Neural crest cell (in vitro differentiated cells): Measurements from ENCODE around the gene PTCHD1. TPM values are rescaled to one million over a fixed set of nuclear protein-coding genes. Genes with fewer than 3 reads are reported as not detected.

Experiments
- DNase-seq: peaks from one replicate; pipeline ENCODE4 v3.0.0; 2021; ENCODE audit warnings: low read depth, mixed read lengths, low spot score
- H3K27ac Mint-ChIP-seq: one replicate; pipeline ENCODE4 v1.8.0; 2021; ENCODE audit warnings: mild to moderate bottlenecking, mixed read lengths; ENCODE audit not compliant: unreplicated experiment
- H3K27me3 Mint-ChIP-seq: 2 replicates; pipeline ENCODE4 v1.8.0; 2021; ENCODE audit warnings: low read depth, mild to moderate bottlenecking, mixed read lengths
- H3K36me3 Mint-ChIP-seq: 2 replicates; pipeline ENCODE4 v1.8.0; 2021; ENCODE audit warnings: low read depth, mild to moderate bottlenecking, mixed read lengths
- H3K4me1 Mint-ChIP-seq: 2 replicates; pipeline ENCODE4 v1.8.0; 2021; ENCODE audit warnings: mixed read lengths
- H3K4me3 Mint-ChIP-seq: one replicate; pipeline ENCODE4 v1.8.0; 2021; ENCODE audit warnings: mild to moderate bottlenecking, mixed read lengths
- H3K9me3 Mint-ChIP-seq: 2 replicates; pipeline ENCODE4 v1.8.0; 2021; ENCODE audit warnings: mixed read lengths
- CTCF ChIP-seq: fragments of 200-600 bp; sonication (generic); conservative IDR thresholded peaks from 2 replicates; pipeline ENCODE4 v1.5.0; 2021; ENCODE audit warnings: antibody characterized with exemption, mild to moderate bottlenecking
- total RNA-seq: library from RNA; stranded (reverse); gene quantifications from 2 replicates; pipeline ENCODE4 v1.2.1, GENCODE V29; 2021

Gene PTCHD1
- total RNA-seq, 1 donor from 2014 or later = 0.23 TPM

DNA sequence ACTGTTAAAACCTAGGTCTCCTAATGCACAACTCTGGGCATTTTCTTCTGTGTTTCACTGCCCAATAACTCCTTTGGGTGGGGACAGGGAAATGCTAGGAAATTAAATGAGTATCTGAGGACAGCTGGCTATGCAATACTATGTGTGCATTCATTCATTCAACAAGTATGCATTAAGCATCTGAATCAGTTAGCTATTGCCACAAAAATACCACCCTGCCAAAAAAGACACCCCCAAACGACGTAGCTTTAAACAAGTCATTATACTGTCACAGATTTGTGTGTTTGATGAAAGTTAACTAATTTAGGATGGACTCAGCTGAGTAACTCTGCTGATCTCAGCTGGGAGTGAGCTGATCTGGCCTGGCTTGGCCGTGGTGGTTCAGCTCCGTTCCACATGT, 29.8 kb upstream of the PTCHD1 start:
- H3K27ac Mint-ChIP-seq = no peak overlapping the region

DNA sequence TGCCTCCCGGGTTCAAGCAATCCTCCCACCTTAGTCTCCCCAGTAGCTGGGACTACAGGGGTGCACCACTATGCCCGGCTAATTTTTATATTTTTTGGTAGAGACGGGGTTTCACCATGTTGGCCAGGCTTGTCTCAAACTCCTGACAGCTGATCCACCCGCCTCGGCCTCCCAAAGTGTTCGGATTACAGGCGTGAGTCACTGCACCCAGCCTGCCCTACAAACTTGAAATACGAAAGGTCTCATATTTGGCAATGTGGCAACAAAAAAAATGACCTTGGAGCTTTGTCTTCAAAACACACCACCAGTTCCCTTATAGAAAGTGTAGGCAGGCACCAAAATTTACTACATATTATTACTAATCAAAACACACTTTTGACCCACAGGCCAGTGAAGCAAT, 22.9 kb upstream of the PTCHD1 start:
- H3K9me3 Mint-ChIP-seq = no peaks in the 10 kb centered on the region
- peaks cover 2% of the 10 kb centered on the region for H3K27me3 Mint-ChIP-seq
- H3K27ac Mint-ChIP-seq = no peak overlapping the region
- no peak for DNase-seq
- no peak for TF ChIP-seq CTCF
- H3K4me3 Mint-ChIP-seq = no peak overlapping the region
- no peaks in the 10 kb centered on the region for H3K4me1 Mint-ChIP-seq
- H3K36me3 Mint-ChIP-seq = no peaks in the 10 kb centered on the region

More for the DNA sequence above, 29.8 kb upstream of the PTCHD1 start:
- DNase-seq = no peak
- H3K9me3 Mint-ChIP-seq = no peaks in the 10 kb centered on the region
- H3K36me3 Mint-ChIP-seq = no peaks in the 10 kb centered on the region
- H3K27me3 Mint-ChIP-seq = no peaks in the 10 kb centered on the region
- H3K4me3 Mint-ChIP-seq = no peak overlapping the region
- no peaks in the 10 kb centered on the region for H3K4me1 Mint-ChIP-seq
- no peak for TF ChIP-seq CTCF

GRCh38 chrX:23312136-23312535, 22.5 kb upstream of the PTCHD1 start:
- Mint-ChIP-seq H3K4me1 (no peaks in the 10 kb centered on the region), H3K9me3 (no peaks in the 10 kb centered on the region), H3K27ac (no peak overlapping the region), H3K36me3 (no peaks in the 10 kb centered on the region), H3K4me3 (no peak overlapping the region), H3K27me3 (peaks cover 2% of the 10 kb centered on the region)
- TF ChIP-seq CTCF = no peak
- no peak for DNase-seq

DNA sequence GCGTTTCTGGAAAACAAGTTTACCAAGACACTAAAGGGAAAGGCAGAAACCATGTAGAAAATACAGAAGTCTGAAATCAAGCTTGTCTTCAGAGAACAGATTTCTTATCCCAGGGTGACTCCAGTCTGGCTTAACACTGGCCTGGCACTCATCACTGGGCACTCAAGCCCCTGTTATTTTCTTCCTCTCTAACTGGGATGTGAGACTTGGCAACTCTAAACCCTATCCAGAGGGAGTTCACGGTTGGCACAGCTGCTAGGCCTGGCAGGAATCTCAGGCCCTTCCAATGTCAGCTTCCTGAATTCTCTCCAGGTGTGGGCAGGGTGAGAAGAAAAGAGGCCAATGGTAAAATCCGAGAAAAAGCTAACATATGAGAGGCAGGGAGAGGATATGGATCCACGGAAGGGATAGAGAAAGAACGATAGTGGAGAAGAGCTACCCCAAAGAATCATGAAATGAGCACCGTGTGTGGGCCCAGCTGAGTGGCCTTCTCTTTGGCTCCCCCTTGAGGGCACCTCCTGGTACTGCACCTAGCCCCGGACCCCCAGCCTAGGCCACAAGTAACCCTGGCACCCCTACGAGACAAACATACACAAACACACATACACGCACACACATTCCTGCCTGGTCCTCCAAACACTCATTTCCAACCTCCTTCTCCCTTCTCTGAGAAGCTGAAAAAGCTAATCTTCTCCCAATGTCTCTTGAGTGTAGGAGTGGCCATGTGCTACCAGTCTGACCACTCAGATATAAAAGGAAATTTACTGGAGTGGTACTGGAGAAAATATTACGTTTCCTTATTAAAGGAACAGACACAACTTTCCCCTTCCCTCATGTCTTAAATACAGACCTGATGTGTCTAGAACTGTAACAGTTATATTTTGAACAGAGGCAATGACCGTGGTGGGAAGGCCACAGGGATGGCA, 16.6 kb upstream of the PTCHD1 start:
- Mint-ChIP-seq H3K4me1 (no peaks in the 10 kb centered on the region), H3K9me3 (no peaks in the 10 kb centered on the region), H3K27ac (no peak overlapping the region), H3K36me3 (no peaks in the 10 kb centered on the region), H3K27me3 (peaks cover 24% of the 10 kb centered on the region), H3K4me3 (no peak overlapping the region)
- peak; percentile 56 for DNase-seq
- peak; percentile 83 for TF ChIP-seq CTCF

GRCh38 chrX:23327104-23327503, 7.5 kb upstream of the PTCHD1 start:
- DNase-seq = no peak
- Mint-ChIP-seq H3K36me3 (no peaks in the 10 kb centered on the region), H3K4me1 (peaks cover 2% of the 10 kb centered on the region), H3K4me3 (no peak overlapping the region), H3K27ac (no peak overlapping the region), H3K9me3 (no peaks in the 10 kb centered on the region), H3K27me3 (peaks cover 92% of the 10 kb centered on the region)
- no peak for TF ChIP-seq CTCF
